ENCODE measurements around the gene RNASEL.

DNA sequence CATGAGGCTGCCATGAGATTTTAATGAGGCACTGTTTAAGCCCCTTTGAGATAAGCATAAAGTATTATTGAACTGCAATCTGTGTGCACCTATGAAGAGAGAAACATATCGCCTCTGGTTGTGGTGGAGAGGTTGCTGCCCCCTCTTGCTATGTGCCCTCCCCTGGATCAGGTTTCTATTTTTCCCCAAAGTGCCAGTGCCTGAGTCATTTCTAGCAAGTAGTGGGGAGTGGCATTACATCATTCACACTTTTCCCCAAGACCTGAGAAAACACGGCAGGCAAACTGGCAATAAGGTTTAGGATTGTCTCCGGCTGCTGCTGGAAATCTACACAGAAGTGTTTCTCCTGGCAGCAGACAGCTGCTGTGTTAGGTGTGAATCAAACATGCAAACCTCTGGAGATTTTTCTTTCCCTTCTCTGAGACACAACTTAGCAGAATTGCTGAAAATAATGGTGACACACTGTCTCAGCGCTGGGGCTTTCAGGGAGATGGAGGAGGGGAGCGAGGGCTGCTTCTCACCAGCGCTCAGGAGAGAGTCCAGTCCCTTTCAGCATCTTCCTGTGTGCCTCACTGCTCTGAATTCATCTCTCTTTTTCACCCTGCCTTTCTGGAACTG is 28.8 kb upstream of the RNASEL start:
- TF ChIP-seq, protein P1, sequence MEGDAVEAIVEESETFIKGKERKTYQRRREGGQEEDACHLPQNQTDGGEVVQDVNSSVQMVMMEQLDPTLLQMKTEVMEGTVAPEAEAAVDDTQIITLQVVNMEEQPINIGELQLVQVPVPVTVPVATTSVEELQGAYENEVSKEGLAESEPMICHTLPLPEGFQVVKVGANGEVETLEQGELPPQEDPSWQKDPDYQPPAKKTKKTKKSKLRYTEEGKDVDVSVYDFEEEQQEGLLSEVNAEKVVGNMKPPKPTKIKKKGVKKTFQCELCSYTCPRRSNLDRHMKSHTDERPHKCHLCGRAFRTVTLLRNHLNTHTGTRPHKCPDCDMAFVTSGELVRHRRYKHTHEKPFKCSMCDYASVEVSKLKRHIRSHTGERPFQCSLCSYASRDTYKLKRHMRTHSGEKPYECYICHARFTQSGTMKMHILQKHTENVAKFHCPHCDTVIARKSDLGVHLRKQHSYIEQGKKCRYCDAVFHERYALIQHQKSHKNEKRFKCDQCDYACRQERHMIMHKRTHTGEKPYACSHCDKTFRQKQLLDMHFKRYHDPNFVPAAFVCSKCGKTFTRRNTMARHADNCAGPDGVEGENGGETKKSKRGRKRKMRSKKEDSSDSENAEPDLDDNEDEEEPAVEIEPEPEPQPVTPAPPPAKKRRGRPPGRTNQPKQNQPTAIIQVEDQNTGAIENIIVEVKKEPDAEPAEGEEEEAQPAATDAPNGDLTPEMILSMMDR (IDR thresholded peaks at IDR 0.05): no peak
- TF ChIP-seq NRF1 (IDR thresholded peaks at IDR 0.05; ENCODE audit: low read depth, low read length) (no peak), YY1 (IDR thresholded peaks at IDR 0.05; ENCODE audit: low read depth) (no peak), POLR2AphosphoS5 (IDR thresholded peaks at IDR 0.05; ENCODE audit: low read depth, low read length) (no peak), RAD21 (IDR thresholded peaks at IDR 0.05; ENCODE audit: low read length) (no peak), EZH2phosphoT487 (IDR thresholded peaks at IDR 0.05; ENCODE audit: borderline replicate concordance, low read depth) (no peak), SMC3 (IDR thresholded peaks at IDR 0.05; ENCODE audit: low read depth, low read length) (no peak)
- TF ChIP-seq, protein P2, sequence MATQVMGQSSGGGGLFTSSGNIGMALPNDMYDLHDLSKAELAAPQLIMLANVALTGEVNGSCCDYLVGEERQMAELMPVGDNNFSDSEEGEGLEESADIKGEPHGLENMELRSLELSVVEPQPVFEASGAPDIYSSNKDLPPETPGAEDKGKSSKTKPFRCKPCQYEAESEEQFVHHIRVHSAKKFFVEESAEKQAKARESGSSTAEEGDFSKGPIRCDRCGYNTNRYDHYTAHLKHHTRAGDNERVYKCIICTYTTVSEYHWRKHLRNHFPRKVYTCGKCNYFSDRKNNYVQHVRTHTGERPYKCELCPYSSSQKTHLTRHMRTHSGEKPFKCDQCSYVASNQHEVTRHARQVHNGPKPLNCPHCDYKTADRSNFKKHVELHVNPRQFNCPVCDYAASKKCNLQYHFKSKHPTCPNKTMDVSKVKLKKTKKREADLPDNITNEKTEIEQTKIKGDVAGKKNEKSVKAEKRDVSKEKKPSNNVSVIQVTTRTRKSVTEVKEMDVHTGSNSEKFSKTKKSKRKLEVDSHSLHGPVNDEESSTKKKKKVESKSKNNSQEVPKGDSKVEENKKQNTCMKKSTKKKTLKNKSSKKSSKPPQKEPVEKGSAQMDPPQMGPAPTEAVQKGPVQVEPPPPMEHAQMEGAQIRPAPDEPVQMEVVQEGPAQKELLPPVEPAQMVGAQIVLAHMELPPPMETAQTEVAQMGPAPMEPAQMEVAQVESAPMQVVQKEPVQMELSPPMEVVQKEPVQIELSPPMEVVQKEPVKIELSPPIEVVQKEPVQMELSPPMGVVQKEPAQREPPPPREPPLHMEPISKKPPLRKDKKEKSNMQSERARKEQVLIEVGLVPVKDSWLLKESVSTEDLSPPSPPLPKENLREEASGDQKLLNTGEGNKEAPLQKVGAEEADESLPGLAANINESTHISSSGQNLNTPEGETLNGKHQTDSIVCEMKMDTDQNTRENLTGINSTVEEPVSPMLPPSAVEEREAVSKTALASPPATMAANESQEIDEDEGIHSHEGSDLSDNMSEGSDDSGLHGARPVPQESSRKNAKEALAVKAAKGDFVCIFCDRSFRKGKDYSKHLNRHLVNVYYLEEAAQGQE (IDR thresholded peaks at IDR 0.05; ENCODE audit: low read depth, low read length): no peak
